Activated naive CD8-positive, alpha-beta T cell treated with anti-CD3 and anti-CD28 coated beads, Interleukin-2, amount 50 U/mL, for 24 hours (primary cell): ENCODE data around the gene KRTAP10-1.

ENCODE experiments used
- ATAC-seq: fragments of 150-1000 bp; cut with Tn5 transposase; one replicate; pipeline ENCODE4 v1.10.0; 2021
- DNase-seq: peaks from one replicate; pipeline ENCODE4 v3.0.0; 2021
- H3K27ac Mint-ChIP-seq: one replicate; pipeline ENCODE4 v1.8.0; 2021; ENCODE audit warnings: mild to moderate bottlenecking, mixed read lengths
- H3K27me3 Mint-ChIP-seq: one replicate; pipeline ENCODE4 v1.8.0; 2021; ENCODE audit warnings: mixed read lengths
- H3K36me3 Mint-ChIP-seq: one replicate; pipeline ENCODE4 v1.8.0; 2021; ENCODE audit warnings: low read depth, mixed read lengths
- H3K4me1 Mint-ChIP-seq: one replicate; pipeline ENCODE4 v1.8.0; 2021; ENCODE audit warnings: mixed read lengths
- H3K4me3 Mint-ChIP-seq: one replicate; pipeline ENCODE4 v1.8.0; 2021; ENCODE audit warnings: mild to moderate bottlenecking, moderate library complexity, mixed read lengths
- H3K9me3 Mint-ChIP-seq: one replicate; pipeline ENCODE4 v1.8.0; 2021; ENCODE audit warnings: mixed read lengths

The KRTAP10-1 gene

GRCh38 chr21:44544566-44544965, 4.6 kb upstream of the KRTAP10-1 start:
- peaks cover 21% of the 10 kb centered on the region for H3K9me3 Mint-ChIP-seq
- ATAC-seq: no peak
- H3K36me3 Mint-ChIP-seq: peaks cover 19% of the 10 kb centered on the region
- no peak overlapping the region for H3K27ac Mint-ChIP-seq
- H3K4me3 Mint-ChIP-seq: no peak overlapping the region
- no peaks in the 10 kb centered on the region for H3K27me3 Mint-ChIP-seq
- peaks cover 14% of the 10 kb centered on the region for H3K4me1 Mint-ChIP-seq
- DNase-seq: no peak

- no peak overlapping the region for H3K27ac Mint-ChIP-seq
- peaks cover 17% of the 10 kb centered on the region for H3K36me3 Mint-ChIP-seq
- H3K4me1 Mint-ChIP-seq: peaks cover 9% of the 10 kb centered on the region
- H3K4me3 Mint-ChIP-seq: no peak overlapping the region
- H3K27me3 Mint-ChIP-seq: no peaks in the 10 kb centered on the region
- DNase-seq: no peak
- ATAC-seq: no peak
- peaks cover 20% of the 10 kb centered on the region for H3K9me3 Mint-ChIP-seq
These were observed 2.7 kb upstream of the KRTAP10-1 start for GRCh38 chr21:44542716-44543115.

- Mint-ChIP-seq H3K4me3 (no peak overlapping the region), H3K36me3 (peaks cover 4% of the 10 kb centered on the region), H3K9me3 (peaks cover 6% of the 10 kb centered on the region), H3K4me1 (no peaks in the 10 kb centered on the region), H3K27me3 (no peaks in the 10 kb centered on the region), H3K27ac (no peak overlapping the region)
- DNase-seq (no peak), ATAC-seq (no peak)
These were observed 820 bp upstream of the KRTAP10-1 start for GRCh38 chr21:44540741-44541288.

GRCh38 chr21:44539046-44539445, 949 bp downstream of the KRTAP10-1 start:
- H3K27me3 Mint-ChIP-seq: no peaks in the 10 kb centered on the region
- H3K27ac Mint-ChIP-seq: no peak overlapping the region
- no peak for DNase-seq
- ATAC-seq: no peak
- H3K9me3 Mint-ChIP-seq: no peaks in the 10 kb centered on the region
- H3K4me3 Mint-ChIP-seq: no peak overlapping the region
- no peaks in the 10 kb centered on the region for H3K4me1 Mint-ChIP-seq
- no peaks in the 10 kb centered on the region for H3K36me3 Mint-ChIP-seq

- no peak overlapping the region for H3K27ac Mint-ChIP-seq
These were observed 1.8 kb downstream of the KRTAP10-1 start for GRCh38 chr21:44537930-44538911.

GRCh38 chr21:44535963-44536362, 4.0 kb downstream of the KRTAP10-1 start:
- no peak overlapping the region for H3K4me3 Mint-ChIP-seq
- H3K9me3 Mint-ChIP-seq: no peaks in the 10 kb centered on the region
- no peaks in the 10 kb centered on the region for H3K36me3 Mint-ChIP-seq
- no peaks in the 10 kb centered on the region for H3K27me3 Mint-ChIP-seq
- ATAC-seq (no peak), DNase-seq (no peak)
- H3K4me1 Mint-ChIP-seq: no peaks in the 10 kb centered on the region
- H3K27ac Mint-ChIP-seq: no peak overlapping the region

More at GRCh38 chr21:44537930-44538911, 1.8 kb downstream of the KRTAP10-1 start:
- no peaks in the 10 kb centered on the region for H3K36me3 Mint-ChIP-seq
- H3K27me3 Mint-ChIP-seq: no peaks in the 10 kb centered on the region
- ATAC-seq (no peak), DNase-seq (no peak)
- no peaks in the 10 kb centered on the region for H3K4me1 Mint-ChIP-seq
- H3K9me3 Mint-ChIP-seq: no peaks in the 10 kb centered on the region
- no peak overlapping the region for H3K4me3 Mint-ChIP-seq

GRCh38 chr21:44534688-44535087, 5.3 kb downstream of the KRTAP10-1 start:
- DNase-seq (no peak), ATAC-seq (peak; percentile 50)
- H3K9me3 Mint-ChIP-seq: no peaks in the 10 kb centered on the region
- H3K4me3 Mint-ChIP-seq: no peak overlapping the region
- peak overlapping the region; percentile 54 for H3K27ac Mint-ChIP-seq
- H3K36me3 Mint-ChIP-seq: no peaks in the 10 kb centered on the region
- H3K4me1 Mint-ChIP-seq: no peaks in the 10 kb centered on the region
- peaks cover 2% of the 10 kb centered on the region for H3K27me3 Mint-ChIP-seq

- Mint-ChIP-seq H3K4me3 (no peak overlapping the region), H3K4me1 (no peaks in the 10 kb centered on the region), H3K27me3 (peaks cover 2% of the 10 kb centered on the region), H3K27ac (no peak overlapping the region), H3K9me3 (no peaks in the 10 kb centered on the region), H3K36me3 (no peaks in the 10 kb centered on the region)
- ATAC-seq (no peak), DNase-seq (no peak)
These were observed 5.9 kb downstream of the KRTAP10-1 start for GRCh38 chr21:44533891-44534627.

- no peak for ATAC-seq
- Mint-ChIP-seq H3K36me3 (no peaks in the 10 kb centered on the region), H3K27me3 (peaks cover 2% of the 10 kb centered on the region), H3K4me3 (no peak overlapping the region), H3K27ac (no peak overlapping the region), H3K9me3 (no peaks in the 10 kb centered on the region), H3K4me1 (no peaks in the 10 kb centered on the region)
- DNase-seq: no peak
These were observed 6.7 kb downstream of the KRTAP10-1 start for GRCh38 chr21:44533121-44533890.

GRCh38 chr21:44532712-44533111, 7.3 kb downstream of the KRTAP10-1 start:
- no peaks in the 10 kb centered on the region for H3K4me1 Mint-ChIP-seq
- DNase-seq (no peak), ATAC-seq (no peak)
- peaks cover 2% of the 10 kb centered on the region for H3K27me3 Mint-ChIP-seq
- H3K9me3 Mint-ChIP-seq: no peaks in the 10 kb centered on the region
- no peak overlapping the region for H3K4me3 Mint-ChIP-seq
- no peak overlapping the region for H3K27ac Mint-ChIP-seq
- no peaks in the 10 kb centered on the region for H3K36me3 Mint-ChIP-seq

GRCh38 chr21:44531606-44532564, 8.1 kb downstream of the KRTAP10-1 start:
- no peak for ATAC-seq
- Mint-ChIP-seq H3K4me1 (no peaks in the 10 kb centered on the region), H3K27me3 (peaks cover 2% of the 10 kb centered on the region), H3K9me3 (no peaks in the 10 kb centered on the region), H3K27ac (no peak overlapping the region), H3K4me3 (no peak overlapping the region), H3K36me3 (no peaks in the 10 kb centered on the region)
- no peak for DNase-seq

GRCh38 chr21:44530903-44531605, 8.9 kb downstream of the KRTAP10-1 start:
- Mint-ChIP-seq H3K36me3 (no peaks in the 10 kb centered on the region), H3K4me3 (no peak overlapping the region), H3K27ac (no peak overlapping the region), H3K27me3 (peaks cover 2% of the 10 kb centered on the region), H3K9me3 (no peaks in the 10 kb centered on the region), H3K4me1 (no peaks in the 10 kb centered on the region)
- ATAC-seq (no peak), DNase-seq (no peak)
